Measurements from ENCODE around the gene SAMHD1.
"Not testable (repeated sequence)": the region's sequence is repeated elsewhere in the genome, so short reads cannot be mapped to it uniquely, and the experiment has no call there.

The SAMHD1 gene

GRCh38 chr20:36850759-36851158 lies 100.7 kb downstream of the SAMHD1 start:
- no peak for DNase-seq

DNA sequence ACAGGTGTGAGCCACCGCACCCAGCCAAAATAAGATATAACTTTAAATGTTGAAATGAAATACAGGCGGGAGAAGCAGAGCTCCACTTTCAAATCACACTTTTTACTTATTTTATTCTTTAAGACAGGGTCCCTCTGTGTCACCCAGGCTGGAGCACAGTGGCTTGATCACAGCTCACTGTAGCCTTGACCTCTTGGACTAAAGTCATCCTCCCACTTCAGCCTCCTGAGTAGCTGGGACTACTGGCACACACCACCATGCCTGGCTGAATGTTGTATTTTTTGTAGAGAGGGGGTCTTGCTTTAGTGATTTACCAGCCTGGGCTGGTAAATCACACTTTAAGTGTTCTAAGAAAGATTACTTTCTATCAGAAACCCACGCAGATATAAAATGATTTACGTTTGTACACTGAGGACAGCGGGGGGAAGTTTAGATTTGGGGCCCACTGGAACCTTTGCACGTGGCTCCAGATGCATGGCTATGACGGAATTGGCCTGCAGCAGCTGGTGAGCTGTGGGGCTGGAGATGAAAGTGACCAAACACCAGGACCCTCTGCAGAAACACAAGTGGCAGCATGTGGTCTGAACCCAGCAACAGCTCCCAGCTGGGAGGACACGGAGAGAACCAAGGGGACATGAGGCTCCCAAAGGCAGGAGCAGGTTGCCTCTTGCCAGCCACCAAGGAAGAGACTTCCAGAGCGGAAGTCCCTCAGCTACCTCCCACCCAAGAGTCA lies 102.0 kb downstream of the SAMHD1 start:
- no peak for DNase-seq

- DNase-seq, result no peak
Measured at GRCh38 chr20:36848677-36849076, 102.8 kb downstream of the SAMHD1 start.

DNA sequence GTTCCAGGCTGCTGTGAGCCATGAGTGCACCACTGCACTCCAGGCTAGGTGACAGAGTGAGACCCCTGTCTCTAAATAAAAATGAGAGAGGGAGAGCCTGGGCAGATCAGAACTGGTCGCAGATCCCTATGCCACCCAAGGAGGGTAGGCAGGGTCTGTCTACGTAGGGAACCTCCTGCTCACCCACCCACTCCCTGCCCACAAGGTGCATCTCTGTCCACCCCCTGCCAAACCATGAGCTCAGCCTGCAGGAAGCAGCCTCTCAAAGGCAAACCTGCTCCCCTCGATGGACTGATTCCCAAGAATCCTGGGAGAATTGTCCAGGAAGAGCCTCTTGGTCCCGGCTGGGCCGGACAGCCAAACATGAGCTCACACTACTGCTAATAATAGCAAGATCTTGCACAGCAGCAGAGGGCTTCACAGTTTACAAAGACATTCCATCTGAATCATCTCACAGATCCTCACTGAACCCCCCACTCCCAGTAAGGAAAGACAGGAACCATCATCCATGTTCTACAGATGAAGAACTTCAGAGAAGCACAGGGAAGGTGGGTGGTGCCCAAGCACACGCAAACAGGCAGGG lies 103.3 kb downstream of the SAMHD1 start:
- peak; percentile 75 for DNase-seq

GRCh38 chr20:36847710-36848040 lies 103.8 kb downstream of the SAMHD1 start:
- no peak for DNase-seq

- DNase-seq, result peak; percentile 68
Measured at GRCh38 chr20:36847009-36847709, 104.3 kb downstream of the SAMHD1 start.

GRCh38 chr20:36845288-36845971 lies 106.1 kb downstream of the SAMHD1 start:
- DNase-seq, result no peak

DNA sequence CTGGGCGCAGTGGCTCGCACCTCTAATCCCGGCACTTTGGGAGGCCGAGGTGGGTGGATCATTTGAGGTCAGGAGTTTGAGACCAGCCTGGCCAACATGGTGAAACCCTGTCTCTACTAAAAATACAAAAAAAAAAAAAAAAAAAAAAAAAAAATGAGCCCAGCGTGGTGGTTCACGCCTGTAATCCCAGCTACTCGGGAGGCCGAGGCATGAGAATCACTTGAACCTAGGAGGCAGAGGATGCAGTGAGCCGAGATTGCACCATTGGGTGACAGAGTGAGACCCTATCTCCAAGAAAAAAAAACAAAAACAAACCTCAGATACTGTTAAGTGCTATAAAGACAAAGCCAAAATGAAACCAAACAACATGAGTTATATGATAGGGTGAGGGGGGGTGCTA lies 110.5 kb downstream of the SAMHD1 start:
- not testable (repeated sequence) for DNase-seq
